Right lobe of liver (tissue), 4 donors: ENCODE results near the gene SH3RF3.

Experiments
- CTCF ChIP-seq, 4 donors: fragments of 200-600 bp in 3 of 4; fragments of 450-650 bp in 1 of 4; IDR thresholded peaks; one replicate each; pipeline versions ENCODE4 v1.5.1 to v1.8.0; 2016 to 2022; ENCODE audit warnings: antibody characterized with exemption in 4 of 4, mild to moderate bottlenecking in 2 of 4
- POLR2A ChIP-seq: fragments of 450-650 bp; IDR thresholded peaks from one replicate; pipeline ENCODE4 v1.6.1; 2017; ENCODE audit warnings: antibody characterized with exemption, mild to moderate bottlenecking
- donor health status: DM: no; HTN: no; CAD: no.
- donor health status: DM: no; HTN: no; CAD: no.
- donor health status: DM: no; HTN: yes; CAD: no.

GRCh38 chr2:109209412-109209811 lies 80.4 kb downstream of the SH3RF3 start:
- no peak for TF ChIP-seq POLR2A
- no peak for TF ChIP-seq CTCF (IDR thresholded peaks at IDR 0.05)
